Osteocyte (in vitro differentiated cells): ENCODE results near the gene SDK2. TPM values are rescaled to one million over a fixed set of nuclear protein-coding genes. Genes with fewer than 3 reads are reported as not detected.

Experiments used
- DNase-seq: peaks from one replicate; pipeline ENCODE4 v3.0.0; 2021; ENCODE audit warnings: mixed read lengths; ENCODE audit not compliant: unreplicated experiment; ENCODE audit errors: extremely low spot score
- H3K27ac Mint-ChIP-seq: one replicate; pipeline ENCODE4 v1.8.0; 2021; ENCODE audit warnings: mild to moderate bottlenecking, mixed read lengths; ENCODE audit not compliant: unreplicated experiment
- H3K27me3 Mint-ChIP-seq: one replicate; pipeline ENCODE4 v1.8.0; 2021; ENCODE audit warnings: mixed read lengths; ENCODE audit not compliant: unreplicated experiment
- H3K36me3 Mint-ChIP-seq: one replicate; pipeline ENCODE4 v1.8.0; 2021; ENCODE audit warnings: mixed read lengths; ENCODE audit not compliant: unreplicated experiment
- H3K4me1 Mint-ChIP-seq: one replicate; pipeline ENCODE4 v1.8.0; 2021; ENCODE audit warnings: mixed read lengths; ENCODE audit not compliant: unreplicated experiment
- H3K4me3 Mint-ChIP-seq: one replicate; pipeline ENCODE4 v1.8.0; 2021; ENCODE audit warnings: mild to moderate bottlenecking, moderate library complexity, mixed read lengths; ENCODE audit not compliant: unreplicated experiment
- H3K9me3 Mint-ChIP-seq: one replicate; pipeline ENCODE4 v1.8.0; 2021; ENCODE audit warnings: mixed read lengths; ENCODE audit not compliant: unreplicated experiment
- total RNA-seq: library from RNA; stranded (reverse); gene quantifications from 2 replicates; pipeline ENCODE4 v1.2.1, GENCODE V29; 2021
- TF ChIP-seq, protein P1 (sequence below): fragments of 200-600 bp; sonication (generic); IDR thresholded peaks from 2 replicates; pipeline ENCODE4 v1.5.0; 2021; ENCODE audit warnings: antibody characterized with exemption, mild to moderate bottlenecking, moderate library complexity

Gene SDK2
- total RNA-seq, 1 donor from 2014 or later, result 16.5 TPM

DNA sequence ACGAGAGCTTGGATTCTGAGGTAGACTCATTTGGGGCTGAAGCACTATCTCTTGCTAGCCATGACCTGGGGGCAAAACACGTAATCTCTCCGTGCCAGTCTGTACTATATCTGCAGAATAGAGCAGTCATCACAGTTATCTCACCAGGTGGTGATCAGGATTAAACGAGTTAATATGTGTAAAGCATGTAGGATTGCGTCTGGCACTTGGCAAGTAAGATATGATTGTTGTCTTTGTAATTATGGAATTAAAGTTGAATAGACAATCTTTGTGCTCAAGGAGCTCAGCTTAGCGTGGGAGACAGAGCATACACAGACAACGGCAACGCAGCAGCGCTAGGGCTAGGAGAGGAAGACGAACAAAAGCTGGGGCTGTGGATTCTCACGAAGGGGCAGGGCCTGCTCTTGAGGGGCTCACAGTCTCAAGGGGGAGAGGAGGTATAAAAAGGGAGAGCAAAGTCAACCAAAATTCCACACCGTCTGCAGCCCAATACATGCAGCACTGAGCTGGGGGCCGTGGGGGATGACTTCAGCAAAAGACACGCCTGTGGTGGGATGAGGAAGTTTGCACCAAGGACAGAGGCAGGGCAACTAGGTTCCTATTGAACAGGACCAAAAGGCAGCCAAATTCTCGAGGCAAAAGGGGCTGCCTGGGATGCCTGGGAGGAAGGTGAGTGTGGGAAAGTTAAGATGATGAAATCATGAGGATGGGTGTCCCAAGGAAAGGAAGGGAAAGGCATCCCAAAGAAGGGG, 68.6 kb downstream of the SDK2 start:
- no peak for DNase-seq
- no peaks in the 10 kb centered on the region for H3K27me3 Mint-ChIP-seq
- H3K9me3 Mint-ChIP-seq, result no peaks in the 10 kb centered on the region
- H3K36me3 Mint-ChIP-seq, result peaks cover 2% of the 10 kb centered on the region
- H3K4me1 Mint-ChIP-seq, result peaks cover 2% of the 10 kb centered on the region
- TF ChIP-seq, protein P1, sequence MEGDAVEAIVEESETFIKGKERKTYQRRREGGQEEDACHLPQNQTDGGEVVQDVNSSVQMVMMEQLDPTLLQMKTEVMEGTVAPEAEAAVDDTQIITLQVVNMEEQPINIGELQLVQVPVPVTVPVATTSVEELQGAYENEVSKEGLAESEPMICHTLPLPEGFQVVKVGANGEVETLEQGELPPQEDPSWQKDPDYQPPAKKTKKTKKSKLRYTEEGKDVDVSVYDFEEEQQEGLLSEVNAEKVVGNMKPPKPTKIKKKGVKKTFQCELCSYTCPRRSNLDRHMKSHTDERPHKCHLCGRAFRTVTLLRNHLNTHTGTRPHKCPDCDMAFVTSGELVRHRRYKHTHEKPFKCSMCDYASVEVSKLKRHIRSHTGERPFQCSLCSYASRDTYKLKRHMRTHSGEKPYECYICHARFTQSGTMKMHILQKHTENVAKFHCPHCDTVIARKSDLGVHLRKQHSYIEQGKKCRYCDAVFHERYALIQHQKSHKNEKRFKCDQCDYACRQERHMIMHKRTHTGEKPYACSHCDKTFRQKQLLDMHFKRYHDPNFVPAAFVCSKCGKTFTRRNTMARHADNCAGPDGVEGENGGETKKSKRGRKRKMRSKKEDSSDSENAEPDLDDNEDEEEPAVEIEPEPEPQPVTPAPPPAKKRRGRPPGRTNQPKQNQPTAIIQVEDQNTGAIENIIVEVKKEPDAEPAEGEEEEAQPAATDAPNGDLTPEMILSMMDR, result no peak
- no peak overlapping the region for H3K27ac Mint-ChIP-seq
- H3K4me3 Mint-ChIP-seq, result no peak overlapping the region

GRCh38 chr17:73571511-73572130, 72.6 kb downstream of the SDK2 start:
- Mint-ChIP-seq H3K27ac (no peak overlapping the region), H3K36me3 (no peaks in the 10 kb centered on the region), H3K4me3 (no peak overlapping the region), H3K27me3 (no peaks in the 10 kb centered on the region), H3K4me1 (no peaks in the 10 kb centered on the region), H3K9me3 (no peaks in the 10 kb centered on the region)
- TF ChIP-seq, protein P1, result no peak
- no peak for DNase-seq

DNA sequence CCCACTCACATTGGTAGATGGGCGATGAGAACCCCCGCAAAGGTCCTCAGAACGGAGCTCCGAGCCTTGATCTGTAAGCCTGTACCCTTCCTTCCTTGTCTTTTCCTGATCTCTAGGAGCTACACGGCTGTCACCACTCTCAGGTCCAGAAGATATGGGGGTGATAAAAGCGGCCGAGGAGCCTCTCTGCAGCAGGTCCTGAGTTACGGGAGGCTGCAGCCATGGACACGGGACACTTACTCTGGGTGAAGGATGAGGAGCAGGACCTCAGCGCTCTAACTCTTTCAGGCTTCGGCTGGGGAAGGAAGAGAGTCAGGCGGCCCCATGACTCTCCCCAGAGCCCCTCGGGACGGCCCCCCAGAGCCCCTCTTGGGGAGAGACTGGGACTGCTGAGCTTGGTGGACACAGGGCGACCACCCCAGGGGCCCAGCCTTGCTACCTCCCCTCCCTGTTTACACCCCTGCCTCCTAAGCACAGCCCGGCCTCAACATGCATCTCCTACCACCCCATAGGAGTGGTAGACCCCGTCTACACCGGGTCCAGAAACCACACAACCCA, 74.4 kb downstream of the SDK2 start:
- H3K9me3 Mint-ChIP-seq, result no peaks in the 10 kb centered on the region
- TF ChIP-seq, protein P1, result no peak
- no peak overlapping the region for H3K27ac Mint-ChIP-seq
- no peaks in the 10 kb centered on the region for H3K36me3 Mint-ChIP-seq
- H3K4me3 Mint-ChIP-seq, result no peak overlapping the region
- H3K4me1 Mint-ChIP-seq, result no peaks in the 10 kb centered on the region
- DNase-seq, result no peak
- H3K27me3 Mint-ChIP-seq, result no peaks in the 10 kb centered on the region

DNA sequence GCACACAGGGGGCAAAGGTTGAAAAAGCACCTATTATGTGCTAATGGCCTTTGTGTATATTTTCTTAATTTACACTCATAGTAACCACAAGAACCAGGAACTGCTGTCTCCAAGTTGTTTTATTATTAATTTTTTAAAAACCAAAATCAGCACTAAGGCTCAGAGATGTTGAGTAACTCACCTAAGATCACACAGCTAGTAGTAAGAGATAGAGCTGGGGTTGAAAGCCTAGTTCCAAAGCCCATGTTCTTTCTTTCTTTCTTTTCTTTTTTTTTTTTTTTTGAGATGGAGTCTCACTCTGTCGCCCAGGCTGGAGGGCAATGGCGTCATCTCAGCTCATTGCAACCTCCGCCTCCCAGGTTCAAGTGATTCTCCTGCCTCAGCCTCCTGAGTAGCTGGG, 75.3 kb downstream of the SDK2 start:
- H3K27me3 Mint-ChIP-seq, result no peaks in the 10 kb centered on the region
- no peaks in the 10 kb centered on the region for H3K9me3 Mint-ChIP-seq
- H3K27ac Mint-ChIP-seq, result no peak overlapping the region
- H3K4me3 Mint-ChIP-seq, result no peak overlapping the region
- H3K4me1 Mint-ChIP-seq, result no peaks in the 10 kb centered on the region
- TF ChIP-seq, protein P1, result no peak
- no peaks in the 10 kb centered on the region for H3K36me3 Mint-ChIP-seq
- DNase-seq, result no peak
